HepG2 (cell line): ENCODE results near the gene MARCHF6. TPM values are rescaled to one million over a fixed set of nuclear protein-coding genes. Genes with fewer than 3 reads are reported as not detected.

Experiments used
- AGO2 ChIP-seq: fragments of 200-400 bp; formaldehyde crosslinking; optimal IDR thresholded peaks from 2 replicates; pipeline ENCODE3; 2017; ENCODE audit warnings: mild to moderate bottlenecking, low read depth, low read length, moderate library complexity
- CHCHD3 ChIP-seq: sonication (generic); formaldehyde crosslinking; IDR thresholded peaks from 2 replicates; pipeline ENCODE4 v1.8.0; 2022; ENCODE audit warnings: mild to moderate bottlenecking, missing genetic modification reagents, moderate library complexity
- FOXO1 ChIP-seq: sonication (generic); formaldehyde crosslinking; IDR thresholded peaks from 2 replicates; pipeline ENCODE4 v1.4.0; 2020; ENCODE audit warnings: missing genetic modification reagents
- FOXP1 ChIP-seq, 2 experiments: fragments of 450-650 bp in 1 of 2; IDR thresholded peaks; 2 replicates each; pipeline ENCODE4 v1.6.1; 2017 to 2018; ENCODE audit warnings: antibody characterized with exemption in 1 of 2
- HES4 ChIP-seq: sonication (generic); formaldehyde crosslinking; IDR thresholded peaks from 2 replicates; pipeline ENCODE4 v1.9.0; 2021; ENCODE audit warnings: mild to moderate bottlenecking, missing genetic modification reagents, borderline replicate concordance
- KLF15 ChIP-seq: sonication (generic); formaldehyde crosslinking; IDR thresholded peaks from 2 replicates; pipeline ENCODE4 v1.8.1; 2023; ENCODE audit warnings: borderline replicate concordance, mild to moderate bottlenecking, inconsistent platforms, missing genetic modification reagents, mixed read lengths
- NR2F2 ChIP-seq: IDR thresholded peaks from 2 replicates; pipeline ENCODE4 v1.6.1; 2012; ENCODE audit warnings: low read depth, inconsistent platforms, borderline replicate concordance
- PLRG1 ChIP-seq: fragments of 450-650 bp; conservative IDR thresholded peaks from 2 replicates; pipeline ENCODE4 v1.6.1; 2016
- RFXAP ChIP-seq: sonication (generic); formaldehyde crosslinking; IDR thresholded peaks from 2 replicates; pipeline ENCODE4 v1.4.0; 2020; ENCODE audit warnings: missing genetic modification reagents, borderline replicate concordance
- SALL1 ChIP-seq: sonication (generic); formaldehyde crosslinking; IDR thresholded peaks from 2 replicates; pipeline ENCODE4 v1.8.0; 2022; ENCODE audit warnings: mild to moderate bottlenecking, missing genetic modification reagents
- SMAD3 ChIP-seq: sonication (generic); formaldehyde crosslinking; IDR thresholded peaks from 2 replicates; pipeline ENCODE4 v1.4.0; 2020; ENCODE audit warnings: missing genetic modification reagents
- STAG1 ChIP-seq: sonication (generic); formaldehyde crosslinking; IDR thresholded peaks from 2 replicates; pipeline ENCODE4 v1.4.0; 2020; ENCODE audit warnings: missing genetic modification reagents
- TIGD3 ChIP-seq: sonication (generic); formaldehyde crosslinking; IDR thresholded peaks from 2 replicates; pipeline ENCODE4 v1.5.1; 2020; ENCODE audit warnings: mild to moderate bottlenecking, missing genetic modification reagents, borderline replicate concordance
- ZNF292 ChIP-seq: sonication (generic); formaldehyde crosslinking; IDR thresholded peaks from 2 replicates; pipeline ENCODE4 v1.8.1; 2022; ENCODE audit warnings: mild to moderate bottlenecking, low read depth, missing genetic modification reagents, borderline replicate concordance
- ZNF468 ChIP-seq: sonication (generic); formaldehyde crosslinking; IDR thresholded peaks from 2 replicates; pipeline ENCODE4 v1.8.0; 2022; ENCODE audit warnings: mild to moderate bottlenecking, moderate library complexity, missing genetic modification reagents
- ZNF496 ChIP-seq: sonication (generic); formaldehyde crosslinking; IDR thresholded peaks from 2 replicates; pipeline ENCODE4 v1.8.1; 2023; ENCODE audit warnings: mild to moderate bottlenecking, moderate library complexity, missing genetic modification reagents; ENCODE audit not compliant: insufficient replicate concordance
- ZNF574 ChIP-seq: sonication (generic); formaldehyde crosslinking; IDR thresholded peaks from 2 replicates; pipeline ENCODE4 v1.4.0; 2020; ENCODE audit warnings: missing genetic modification reagents
- ZNF670 ChIP-seq: sonication (generic); formaldehyde crosslinking; IDR thresholded peaks from 2 replicates; pipeline ENCODE4 v1.8.0; 2022; ENCODE audit warnings: mild to moderate bottlenecking, missing genetic modification reagents, borderline replicate concordance
- ZNF749 ChIP-seq: sonication (generic); formaldehyde crosslinking; IDR thresholded peaks from 2 replicates; pipeline ENCODE4 v1.8.0; 2022; ENCODE audit warnings: mild to moderate bottlenecking, missing genetic modification reagents, moderate library complexity, borderline replicate concordance
- polyA plus RNA-seq, 8 experiments: library from polyadenylated mRNA; depleted of rRNA in 3 of 8; stranded (reverse) in 7 of 8; unstranded in 1 of 8; fragments of >200 nt; fragmentation: Illumina TruSeq in 4 of 8; extraction: Trizol in 4 of 8; gene quantifications; 2 replicates each; pipeline versions ENCODE4 v1.2.1 to v1.2.3, GENCODE V29; 2011 to 2016; ENCODE audit warnings: low read depth in 4 of 8, missing spikeins in 1 of 8, mixed read lengths in 1 of 8; ENCODE audit not compliant: insufficient read depth in 1 of 8
- total RNA-seq, 5 experiments: library from RNA; depleted of rRNA; stranded (reverse); fragments of >200 nt; fragmentation: Illumina TruSeq; extraction: Trizol; gene quantifications; 2 replicates each; pipeline ENCODE4 v1.2.3, GENCODE V29; 2016; ENCODE audit warnings: low read depth in 1 of 5
- TF ChIP-seq, protein P1 (sequence below): sonication (generic); formaldehyde crosslinking; IDR thresholded peaks from 2 replicates; pipeline ENCODE4 v1.5.0; 2020; ENCODE audit warnings: mild to moderate bottlenecking, missing genetic modification reagents, borderline replicate concordance
- TF ChIP-seq, protein P2 (sequence below): IDR thresholded peaks from 2 replicates; pipeline ENCODE4 v1.6.1; 2016; ENCODE audit warnings: missing compliant biosample characterization, missing genetic modification reagents, borderline replicate concordance

MARCHF6 gene
- total and polyA plus RNA-seq, 2 of the 13 experiments (the other 11 are each of a cell fraction or from before 2014, with no cell fraction given): 48.6 to 107 TPM

GRCh38 chr5:10331341-10331796 is 22.1 kb upstream of the MARCHF6 start (continued):
- peak; percentile 86; the same call in 1 of the 2 replicates for TF ChIP-seq ZNF292 (CRISPR knock-in tag)
- TF ChIP-seq AGO2: no peak
- no peak for TF ChIP-seq NR2F2
- peak; percentile 33; the same call in 1 of the 2 replicates for TF ChIP-seq ZNF574 (CRISPR knock-in tag)
- TF ChIP-seq HES4 (CRISPR knock-in tag): no peak
- no peak for TF ChIP-seq PLRG1
- TF ChIP-seq KLF15 (CRISPR knock-in tag): no peak
- no peak for TF ChIP-seq STAG1
- TF ChIP-seq CHCHD3: no peak
- 0 out of 2 replicates have a peak, but pooled peaks have one; percentile 29 for TF ChIP-seq SMAD3 (CRISPR knock-in tag)
- no peak for TF ChIP-seq ZNF496 (CRISPR knock-in tag)
- TF ChIP-seq, protein P1, sequence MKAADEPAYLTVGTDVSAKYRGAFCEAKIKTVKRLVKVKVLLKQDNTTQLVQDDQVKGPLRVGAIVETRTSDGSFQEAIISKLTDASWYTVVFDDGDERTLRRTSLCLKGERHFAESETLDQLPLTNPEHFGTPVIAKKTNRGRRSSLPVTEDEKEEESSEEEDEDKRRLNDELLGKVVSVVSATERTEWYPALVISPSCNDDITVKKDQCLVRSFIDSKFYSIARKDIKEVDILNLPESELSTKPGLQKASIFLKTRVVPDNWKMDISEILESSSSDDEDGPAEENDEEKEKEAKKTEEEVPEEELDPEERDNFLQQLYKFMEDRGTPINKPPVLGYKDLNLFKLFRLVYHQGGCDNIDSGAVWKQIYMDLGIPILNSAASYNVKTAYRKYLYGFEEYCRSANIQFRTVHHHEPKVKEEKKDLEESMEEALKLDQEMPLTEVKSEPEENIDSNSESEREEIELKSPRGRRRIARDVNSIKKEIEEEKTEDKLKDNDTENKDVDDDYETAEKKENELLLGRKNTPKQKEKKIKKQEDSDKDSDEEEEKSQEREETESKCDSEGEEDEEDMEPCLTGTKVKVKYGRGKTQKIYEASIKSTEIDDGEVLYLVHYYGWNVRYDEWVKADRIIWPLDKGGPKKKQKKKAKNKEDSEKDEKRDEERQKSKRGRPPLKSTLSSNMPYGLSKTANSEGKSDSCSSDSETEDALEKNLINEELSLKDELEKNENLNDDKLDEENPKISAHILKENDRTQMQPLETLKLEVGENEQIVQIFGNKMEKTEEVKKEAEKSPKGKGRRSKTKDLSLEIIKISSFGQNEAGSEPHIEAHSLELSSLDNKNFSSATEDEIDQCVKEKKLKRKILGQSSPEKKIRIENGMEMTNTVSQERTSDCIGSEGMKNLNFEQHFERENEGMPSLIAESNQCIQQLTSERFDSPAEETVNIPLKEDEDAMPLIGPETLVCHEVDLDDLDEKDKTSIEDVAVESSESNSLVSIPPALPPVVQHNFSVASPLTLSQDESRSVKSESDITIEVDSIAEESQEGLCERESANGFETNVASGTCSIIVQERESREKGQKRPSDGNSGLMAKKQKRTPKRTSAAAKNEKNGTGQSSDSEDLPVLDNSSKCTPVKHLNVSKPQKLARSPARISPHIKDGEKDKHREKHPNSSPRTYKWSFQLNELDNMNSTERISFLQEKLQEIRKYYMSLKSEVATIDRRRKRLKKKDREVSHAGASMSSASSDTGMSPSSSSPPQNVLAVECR (CRISPR knock-in tag): peak; percentile 80; the same call in 1 of the 2 replicates
- TF ChIP-seq ZNF670: no peak
- no peak for TF ChIP-seq FOXP1 (IDR thresholded peaks at IDR 0.05)
- TF ChIP-seq FOXP1 (CRISPR knock-in tag; IDR thresholded peaks at IDR 0.05): no peak
- TF ChIP-seq RFXAP (CRISPR knock-in tag): no peak
- TF ChIP-seq, protein P2, sequence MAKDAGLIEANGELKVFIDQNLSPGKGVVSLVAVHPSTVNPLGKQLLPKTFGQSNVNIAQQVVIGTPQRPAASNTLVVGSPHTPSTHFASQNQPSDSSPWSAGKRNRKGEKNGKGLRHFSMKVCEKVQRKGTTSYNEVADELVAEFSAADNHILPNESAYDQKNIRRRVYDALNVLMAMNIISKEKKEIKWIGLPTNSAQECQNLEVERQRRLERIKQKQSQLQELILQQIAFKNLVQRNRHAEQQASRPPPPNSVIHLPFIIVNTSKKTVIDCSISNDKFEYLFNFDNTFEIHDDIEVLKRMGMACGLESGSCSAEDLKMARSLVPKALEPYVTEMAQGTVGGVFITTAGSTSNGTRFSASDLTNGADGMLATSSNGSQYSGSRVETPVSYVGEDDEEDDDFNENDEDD: peak; percentile 70; the same call in 1 of the 2 replicates
- no peak for TF ChIP-seq TIGD3
- TF ChIP-seq FOXO1 (CRISPR knock-in tag): peak; percentile 31; the same call in 1 of the 2 replicates
- no peak for TF ChIP-seq ZNF468 (CRISPR knock-in tag)
- TF ChIP-seq SALL1 (CRISPR knock-in tag): peak; percentile 87
- no peak for TF ChIP-seq ZNF749
